Measurements from ENCODE around the gene PSG5. TPM values are rescaled to one million over a fixed set of nuclear protein-coding genes. Genes with fewer than 3 reads are reported as not detected.

The PSG5 gene
- 0.17 and 0.30 TPM in 2 replicates for total RNA-seq

DNA sequence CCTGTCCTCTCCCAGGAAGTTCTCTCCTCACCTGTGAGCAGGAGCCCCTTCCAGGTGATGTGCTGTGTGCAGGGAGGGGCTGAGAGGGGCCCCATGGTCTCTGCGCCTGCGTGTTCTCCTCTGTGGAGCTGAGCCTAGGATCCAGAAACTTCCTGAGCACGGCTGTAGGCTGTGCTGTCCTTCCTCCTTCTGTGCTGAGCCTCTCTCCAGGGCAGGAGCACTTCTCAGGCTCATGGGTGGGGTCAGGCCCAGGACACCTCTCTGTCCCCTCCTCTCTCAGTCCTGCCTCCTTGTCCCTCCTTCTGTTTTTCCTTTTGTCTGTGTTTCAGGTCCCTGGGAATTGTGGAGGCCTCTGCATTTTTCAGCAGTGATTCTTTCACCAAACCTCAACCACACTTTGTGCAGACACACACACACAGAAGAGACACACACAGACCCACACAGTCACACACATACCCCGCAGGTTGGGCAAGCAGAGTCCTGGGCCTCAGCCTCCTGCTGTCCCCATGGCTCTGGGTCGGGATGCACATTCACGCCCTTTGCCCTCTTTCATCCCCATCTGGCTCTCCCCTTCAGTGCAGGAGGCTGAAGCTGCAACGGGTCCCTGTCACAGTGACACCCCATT, at the start of gene PSG5:
Gene PSG5 (minus strand): TSS at position 226 of the 625 bp plus-strand sequence. CDS start 131 bp downstream, at position 95.

DNA sequence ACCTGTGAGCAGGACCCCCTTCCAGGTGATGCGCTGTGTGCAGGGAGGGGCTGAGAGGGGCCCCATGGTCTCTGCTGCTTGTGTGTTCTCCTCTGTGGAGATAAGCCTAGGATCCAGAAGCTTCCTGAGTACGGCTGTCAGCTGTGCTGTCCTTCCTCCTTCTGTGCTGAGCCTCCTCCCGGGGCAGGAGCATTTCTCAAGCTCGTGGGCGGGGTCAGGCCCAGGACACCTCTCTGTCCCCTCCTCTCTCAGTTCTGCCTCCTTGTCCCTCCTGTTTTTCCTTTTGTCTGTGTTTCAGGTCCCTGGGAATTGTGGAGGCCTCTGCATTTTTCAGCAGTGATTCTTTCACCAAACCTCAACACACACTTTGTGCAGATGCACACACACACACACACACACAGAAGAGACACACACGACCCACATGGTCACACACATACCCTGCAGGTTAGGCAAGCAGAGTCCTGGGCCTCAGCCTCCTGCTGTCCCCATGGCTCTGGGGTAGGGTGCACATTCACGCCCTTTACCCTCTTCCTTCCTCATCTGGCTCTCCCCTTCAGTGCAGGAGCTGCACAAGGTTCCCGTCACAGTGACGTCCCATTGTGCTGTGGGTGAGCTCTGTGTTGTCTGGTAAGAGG, 19.3 kb upstream of the PSG5 start, which contains the start of gene PSG4:
Gene PSG4 (minus strand): TSS at position 168 of the 635 bp plus-strand sequence. CDS start 102 bp downstream, at position 66.

Other genes with a start within 250 kb of the PSG5 start
- gene PSG7, start 249.3 kb downstream of the PSG5 start, total RNA-seq = not detected in 2 replicates
- gene PSG11, start 160.1 kb downstream of the PSG5 start, total RNA-seq = not detected in 2 replicates
- not detected in 2 replicates for gene PSG2, start 103.8 kb downstream of the PSG5 start, total RNA-seq
- not detected in 2 replicates for gene PSG4, start 19.1 kb upstream of the PSG5 start, total RNA-seq
- 0.15 TPM in 1 of 2 replicates, not detected in the other for gene PSG9, start 83.0 kb upstream of the PSG5 start, total RNA-seq
- gene CD177, start 167.2 kb upstream of the PSG5 start, total RNA-seq = not detected in 2 replicates
- gene TEX101, start 228.4 kb upstream of the PSG5 start, total RNA-seq = not detected in 2 replicates

All from bronchus fibroblast of lung (primary cell).